Transverse colon (tissue), 4 donors: ENCODE data around the gene MED13.

ENCODE experiments used
- CTCF ChIP-seq, 5 experiments: fragments of 200-600 bp in 3 of 5; fragments of 450-650 bp in 2 of 5; sonication (generic) in 3 of 5; IDR thresholded peaks; 1 replicate in 2 of 5; 2 replicates in 3 of 5; pipeline ENCODE4 v1.5.1; 2016 to 2017; ENCODE audit warnings: antibody characterized with exemption in 5 of 5, inconsistent platforms in 3 of 5, mild to moderate bottlenecking in 2 of 5, moderate library complexity in 1 of 5
- EP300 ChIP-seq: sonication (generic); formaldehyde crosslinking; IDR thresholded peaks from one replicate; pipeline ENCODE4 v1.6.1; 2017; ENCODE audit warnings: antibody characterized with exemption, low read depth
- POLR2A ChIP-seq: fragments of 450-650 bp; IDR thresholded peaks from one replicate; pipeline ENCODE4 v1.6.1; 2016; ENCODE audit warnings: antibody characterized with exemption, mild to moderate bottlenecking, moderate library complexity
- POLR2AphosphoS5 ChIP-seq, 3 donors: sonication (generic); formaldehyde crosslinking; IDR thresholded peaks; one replicate each; pipeline ENCODE4 v1.6.1; 2016; ENCODE audit warnings: antibody characterized with exemption in 3 of 3

- TF ChIP-seq CTCF (IDR thresholded peaks at IDR 0.05) (no peak), POLR2A (no peak), EP300 (no peak), POLR2AphosphoS5 (IDR thresholded peaks at IDR 0.05) (no peak)
Observed at GRCh38 chr17:62017496-62017895, 47.6 kb downstream of the MED13 start.
